Measurements from ENCODE around the gene CHMP3.

The CHMP3 gene

DNA sequence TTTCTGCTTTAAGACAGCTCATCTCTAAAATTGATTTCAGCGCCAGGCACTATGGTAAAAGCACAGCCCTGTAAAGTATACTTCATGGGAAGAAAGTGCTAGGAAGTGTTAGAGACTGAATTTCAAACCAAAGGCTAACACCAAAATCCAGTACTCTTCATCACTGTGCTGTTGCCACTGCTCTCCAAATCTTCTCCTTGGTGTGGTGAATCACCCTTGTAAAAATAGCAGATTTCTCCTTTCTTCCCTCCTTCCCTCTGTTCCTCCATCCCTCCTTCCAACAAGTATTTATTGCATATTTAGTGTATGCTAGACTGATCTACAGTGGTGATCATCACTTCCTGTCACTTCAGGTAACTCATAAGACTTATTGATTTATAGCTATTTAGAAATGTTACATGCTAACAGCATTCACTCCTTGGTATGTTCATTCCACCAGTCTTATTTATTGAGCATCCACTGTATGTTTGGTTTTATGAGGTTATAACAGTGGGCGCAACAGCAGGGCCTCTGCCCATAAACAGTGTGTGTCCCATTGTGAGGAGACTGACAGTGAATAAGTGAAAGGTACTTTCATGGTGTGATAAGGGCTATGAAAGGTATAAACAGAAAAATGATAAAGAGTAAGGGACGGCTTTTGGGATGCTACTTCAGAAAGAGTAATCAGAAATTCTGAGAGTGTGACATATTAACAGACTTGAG is 102.0 kb downstream of the CHMP3 start:
- DNase-seq = no peak

- DNase-seq = no peak
Observed at GRCh38 chr2:86455181-86455580, 108.1 kb downstream of the CHMP3 start.

DNA sequence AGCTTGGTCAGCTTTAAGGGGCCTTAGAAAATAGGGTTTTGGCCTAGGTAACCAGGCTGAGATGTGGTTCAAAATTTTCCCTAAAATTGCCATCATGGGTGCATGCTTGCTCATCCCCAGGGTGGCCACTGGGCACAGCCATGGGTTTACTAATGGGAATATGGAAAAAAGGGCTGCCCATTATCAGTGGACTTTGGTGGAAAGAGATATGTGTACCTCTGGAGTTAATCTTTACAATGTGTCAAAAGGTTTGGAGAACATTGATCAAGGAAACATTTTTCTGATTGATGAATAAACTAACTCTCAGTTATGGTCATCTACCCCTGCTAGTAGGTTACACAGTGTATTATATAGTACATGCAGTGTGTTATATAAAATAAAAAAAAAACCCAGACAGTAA is 109.0 kb downstream of the CHMP3 start:
- no peak for DNase-seq

DNA sequence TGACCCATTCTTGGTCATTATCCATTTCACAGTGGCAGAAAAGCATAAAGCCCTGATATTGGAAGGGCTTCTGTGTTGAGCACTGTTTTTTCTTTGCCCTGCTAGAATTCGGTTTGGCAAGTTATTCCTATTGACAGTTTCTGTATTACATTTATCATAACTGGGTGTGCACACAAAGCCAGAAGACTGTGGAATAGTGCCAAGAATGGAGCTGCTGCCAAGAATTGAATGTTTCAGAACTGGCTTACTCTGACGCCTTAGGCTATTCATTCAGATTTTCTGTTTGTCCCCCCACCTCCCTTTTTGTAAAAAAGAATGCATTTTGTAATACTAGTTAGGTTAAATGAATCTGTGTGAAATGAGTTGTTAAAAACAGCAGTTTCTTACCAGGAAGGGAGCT is 109.4 kb downstream of the CHMP3 start:
- DNase-seq = no peak
